Measurements from ENCODE around the gene EXOC4. TPM values are rescaled to one million over a fixed set of nuclear protein-coding genes. Genes with fewer than 3 reads are reported as not detected.

The EXOC4 gene
- total RNA-seq, 1 experiment from 2014 or later = 75.8 TPM

DNA sequence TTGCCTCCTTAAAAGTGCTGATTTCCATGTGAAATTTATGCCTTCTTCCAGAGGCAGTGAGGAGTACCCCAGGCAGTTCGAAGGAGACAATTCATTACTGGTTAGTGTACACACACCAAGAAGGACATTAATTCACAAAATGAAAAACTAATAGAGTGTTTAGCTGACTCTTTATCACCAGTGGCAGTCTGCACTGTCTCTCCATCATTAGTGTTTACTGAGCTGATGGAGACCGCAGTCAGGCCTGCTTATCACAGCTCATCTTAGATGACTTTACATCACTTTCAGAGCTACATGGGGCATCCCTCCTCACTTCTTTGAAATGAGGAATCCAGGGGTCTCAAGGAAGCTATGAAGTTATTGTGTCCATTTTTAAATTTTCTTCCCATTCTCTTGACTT is 718.7 kb downstream of the EXOC4 start:
- no peak overlapping the region for H3K27ac ChIP-seq (ENCODE audit: insufficient read length, low read depth, low read length)
- no peak overlapping the region for H3K9ac ChIP-seq (ENCODE audit: extremely low read depth, insufficient read length, low read length)
- H2BK20ac ChIP-seq (ENCODE audit: low read depth, low read length, poor library complexity, severe bottlenecking) = no peak overlapping the region
- WGBS (ENCODE audit: extremely low coverage, insufficient read length, low lambda C conversion rate) = no CpG with 5 or more reads among the region's 2 CpGs
- H3K14ac ChIP-seq (ENCODE audit: insufficient read depth, low read length) = no peak overlapping the region
- no peak overlapping the region for H2BK15ac ChIP-seq (ENCODE audit: low read depth, low read length)
- no peaks in the 10 kb centered on the region for H3K27me3 Mint-ChIP-seq (ENCODE audit: low read depth)
- H4K20me1 ChIP-seq (ENCODE audit: control insufficient read depth, insufficient read depth, insufficient read length) = no peaks in the 10 kb centered on the region
- no peak overlapping the region for H4K5ac ChIP-seq (ENCODE audit: insufficient read length, low read depth, low read length)
- H3K18ac ChIP-seq (ENCODE audit: insufficient read length, low read depth, low read length) = no peak overlapping the region
- no peak overlapping the region for H2BK120ac ChIP-seq (ENCODE audit: low read depth, low read length, poor library complexity, severe bottlenecking)
- no peak overlapping the region for H3K56ac ChIP-seq (ENCODE audit: insufficient read length, low read depth, low read length)
- H3K4me2 ChIP-seq (ENCODE audit: insufficient read depth, insufficient read length, low read length) = no peak overlapping the region
- H3K4me1 ChIP-seq (ENCODE audit: insufficient read depth, low read length) = no peaks in the 10 kb centered on the region
- no peak overlapping the region for H2BK5ac ChIP-seq (ENCODE audit: insufficient read length, low read length)
- no peak overlapping the region for H3T11ph ChIP-seq (ENCODE audit: low read length)
- no peak for DNase-seq
- no peaks in the 10 kb centered on the region for H3K79me1 ChIP-seq (ENCODE audit: insufficient read depth, low read depth, low read length, poor library complexity, severe bottlenecking)
- no peak overlapping the region for H2AFZ ChIP-seq (ENCODE audit: low read length)
- no peak overlapping the region for H4K91ac ChIP-seq (ENCODE audit: insufficient read length, low read depth, low read length)
- no peaks in the 10 kb centered on the region for H3K79me2 ChIP-seq (ENCODE audit: insufficient read depth, low read length)
- TF ChIP-seq CTCF (conservative IDR thresholded peaks at IDR 0.05) = no peak
- H3K27me3 ChIP-seq (ENCODE audit: insufficient read depth, low read length) = no peaks in the 10 kb centered on the region
- H3K23ac ChIP-seq (ENCODE audit: insufficient read length, low read depth, low read length) = no peak overlapping the region
- H3K9me3 ChIP-seq (ENCODE audit: control insufficient read depth, low read depth, low read length) = no peaks in the 10 kb centered on the region
- no peak overlapping the region for H3K4me3 Mint-ChIP-seq
- H3K36me3 Mint-ChIP-seq (ENCODE audit: insufficient read depth in 1 of 3, low read depth in 3 of 3) = peaks cover 6 to 28% (median 20%) of the 10 kb centered on the region in 3 experiments
- peaks cover 6 to 11% of the 10 kb centered on the region in 2 experiments; a peak in 2 of 4 replicates for H3K4me1 Mint-ChIP-seq
- H3K9me3 Mint-ChIP-seq = peaks cover 16 to 25% of the 10 kb centered on the region in 2 experiments
- no peak overlapping the region for H2AK5ac ChIP-seq (ENCODE audit: insufficient read length, low read length)
- H3K23me2 ChIP-seq (ENCODE audit: insufficient read length, low read depth, low read length, poor library complexity, severe bottlenecking) = no peaks in the 10 kb centered on the region
- H4K8ac ChIP-seq (replicated peaks; ENCODE audit: insufficient read length, low read depth, low read length) = no peak overlapping the region
- no peak overlapping the region for H2BK12ac ChIP-seq (ENCODE audit: insufficient read length, low read depth, low read length)
- H3K4ac ChIP-seq (ENCODE audit: low read depth, low read length) = no peak overlapping the region
- H3K27ac Mint-ChIP-seq = no peak overlapping the region
